ENCODE data around the gene EIF2AK3. TPM values are rescaled to one million over a fixed set of nuclear protein-coding genes. Genes with fewer than 3 reads are reported as not detected.
A peak's percentile ranks its signal among the peaks of the same experiment; 100 is the strongest.

The EIF2AK3 gene
- total and polyA plus RNA-seq, 2 of the 13 experiments (the other 11 are each of a cell fraction or from before 2014, with no cell fraction given) = 10.3 to 30.6 TPM

- TF ChIP-seq RARA (CRISPR knock-in tag; IDR thresholded peaks at IDR 0.05) = peak; percentile 17; the same call in 1 of the 2 replicates
- TF ChIP-seq CSRNP2 (CRISPR knock-in tag; conservative IDR thresholded peaks at IDR 0.05; ENCODE audit: low read depth) = no peak
- peak; percentile 19; the same call in 1 of the 2 replicates for TF ChIP-seq ZNF691 (CRISPR knock-in tag; IDR thresholded peaks at IDR 0.05; ENCODE audit: borderline replicate concordance, low read depth)
- TF ChIP-seq SMYD3 (CRISPR knock-in tag; IDR thresholded peaks at IDR 0.05) = peak; percentile 69; the same call in 1 of the 2 replicates
- no peak for TF ChIP-seq NONO (IDR thresholded peaks at IDR 0.05)
- peak; percentile 21; the same call in 1 of the 2 replicates for TF ChIP-seq NONO (CRISPR knock-in tag; conservative IDR thresholded peaks at IDR 0.05)
- peak; percentile 58; the same call in 1 of the 2 replicates for TF ChIP-seq ZNF766 (CRISPR knock-in tag; IDR thresholded peaks at IDR 0.05; ENCODE audit: borderline replicate concordance)
- no peak for TF ChIP-seq TEAD2 (CRISPR knock-in tag; IDR thresholded peaks at IDR 0.05)
- TF ChIP-seq ZKSCAN5 (CRISPR knock-in tag; IDR thresholded peaks at IDR 0.05) = peak; percentile 69
- TF ChIP-seq NKX3-1 (CRISPR knock-in tag; IDR thresholded peaks at IDR 0.05) = peak; percentile 73; the same call in 1 of the 2 replicates
- no peak for TF ChIP-seq KDM1A (CRISPR knock-in tag; IDR thresholded peaks at IDR 0.05)
- TF ChIP-seq, protein P1, sequence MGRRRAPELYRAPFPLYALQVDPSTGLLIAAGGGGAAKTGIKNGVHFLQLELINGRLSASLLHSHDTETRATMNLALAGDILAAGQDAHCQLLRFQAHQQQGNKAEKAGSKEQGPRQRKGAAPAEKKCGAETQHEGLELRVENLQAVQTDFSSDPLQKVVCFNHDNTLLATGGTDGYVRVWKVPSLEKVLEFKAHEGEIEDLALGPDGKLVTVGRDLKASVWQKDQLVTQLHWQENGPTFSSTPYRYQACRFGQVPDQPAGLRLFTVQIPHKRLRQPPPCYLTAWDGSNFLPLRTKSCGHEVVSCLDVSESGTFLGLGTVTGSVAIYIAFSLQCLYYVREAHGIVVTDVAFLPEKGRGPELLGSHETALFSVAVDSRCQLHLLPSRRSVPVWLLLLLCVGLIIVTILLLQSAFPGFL (CRISPR knock-in tag; IDR thresholded peaks at IDR 0.05) = no peak
- no peak for TF ChIP-seq CAMTA2 (CRISPR knock-in tag; IDR thresholded peaks at IDR 0.05; ENCODE audit: borderline replicate concordance)
- TF ChIP-seq THAP9 (CRISPR knock-in tag; IDR thresholded peaks at IDR 0.05; ENCODE audit: borderline replicate concordance) = 0 out of 2 replicates have a peak, but pooled peaks have one; percentile 70
- no peak for TF ChIP-seq CEBPG (CRISPR knock-in tag; IDR thresholded peaks at IDR 0.05)
- TF ChIP-seq ZFY (CRISPR knock-in tag; IDR thresholded peaks at IDR 0.05) = no peak
- TF ChIP-seq SP1 (IDR thresholded peaks at IDR 0.05) = no peak
- TF ChIP-seq SP1 (CRISPR knock-in tag; IDR thresholded peaks at IDR 0.05) = 0 out of 2 replicates have a peak, but pooled peaks have one; percentile 17
- TF ChIP-seq ATF7-NPFF (CRISPR knock-in tag; IDR thresholded peaks at IDR 0.05; ENCODE audit: low read depth) = no peak
- no peak for TF ChIP-seq NFE2L2 (IDR thresholded peaks at IDR 0.05; ENCODE audit: low read length)
- no peak for TF ChIP-seq TCF12 (IDR thresholded peaks at IDR 0.05)
- TF ChIP-seq TCF12 (CRISPR knock-in tag; IDR thresholded peaks at IDR 0.05) = no peak; the same call in 1 of the 2 replicates
- no peak; the same call in 1 of the 2 replicates for TF ChIP-seq HDAC1 (CRISPR knock-in tag; IDR thresholded peaks at IDR 0.05)
- TF ChIP-seq SP140L (CRISPR knock-in tag; IDR thresholded peaks at IDR 0.05; ENCODE audit: borderline replicate concordance) = no peak
- no peak for TF ChIP-seq GPN1 (CRISPR knock-in tag; IDR thresholded peaks at IDR 0.05; ENCODE audit: borderline replicate concordance)
Measured at GRCh38 chr2:88627856-88628570, 749 bp upstream of the EIF2AK3 start (continued).
